ENCODE measurements around the gene NOTCH1.

DNA sequence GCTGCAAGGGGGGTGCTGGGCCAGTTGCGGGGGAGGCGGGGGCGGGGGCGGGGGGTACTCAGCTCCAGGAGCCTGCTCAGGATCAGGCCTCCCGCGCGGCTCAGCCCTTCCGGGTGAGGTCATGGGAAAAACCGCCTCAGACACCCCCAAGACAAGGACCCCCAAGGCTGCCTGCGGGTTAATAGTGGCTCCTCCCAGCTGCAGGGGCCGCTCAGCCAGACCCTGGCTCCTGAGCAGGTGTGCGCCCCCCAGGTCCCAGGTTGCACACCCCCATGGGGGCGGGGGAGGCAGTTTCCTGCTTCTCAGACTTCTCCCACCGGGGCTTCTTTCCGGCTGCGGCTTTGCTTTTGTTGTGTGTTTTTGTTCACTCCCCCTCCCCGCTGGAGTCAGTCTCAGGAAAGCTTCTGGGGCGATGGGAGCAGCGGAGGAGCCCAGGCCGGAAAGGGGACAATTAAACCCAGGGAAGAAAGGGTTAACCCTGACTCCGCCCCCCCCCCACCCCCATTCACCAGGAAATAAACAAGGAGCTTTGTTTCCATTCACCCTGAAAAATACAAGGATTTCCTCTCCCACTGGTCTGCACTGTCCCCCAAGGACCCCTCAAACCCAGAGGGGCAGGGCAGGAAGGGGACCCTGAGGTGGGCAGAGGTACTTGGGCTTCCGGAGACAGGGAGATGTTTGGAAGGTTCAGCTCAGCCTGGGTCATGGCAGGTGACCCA is 42.3 kb upstream of the NOTCH1 start:
- TF ChIP-seq, protein P1, sequence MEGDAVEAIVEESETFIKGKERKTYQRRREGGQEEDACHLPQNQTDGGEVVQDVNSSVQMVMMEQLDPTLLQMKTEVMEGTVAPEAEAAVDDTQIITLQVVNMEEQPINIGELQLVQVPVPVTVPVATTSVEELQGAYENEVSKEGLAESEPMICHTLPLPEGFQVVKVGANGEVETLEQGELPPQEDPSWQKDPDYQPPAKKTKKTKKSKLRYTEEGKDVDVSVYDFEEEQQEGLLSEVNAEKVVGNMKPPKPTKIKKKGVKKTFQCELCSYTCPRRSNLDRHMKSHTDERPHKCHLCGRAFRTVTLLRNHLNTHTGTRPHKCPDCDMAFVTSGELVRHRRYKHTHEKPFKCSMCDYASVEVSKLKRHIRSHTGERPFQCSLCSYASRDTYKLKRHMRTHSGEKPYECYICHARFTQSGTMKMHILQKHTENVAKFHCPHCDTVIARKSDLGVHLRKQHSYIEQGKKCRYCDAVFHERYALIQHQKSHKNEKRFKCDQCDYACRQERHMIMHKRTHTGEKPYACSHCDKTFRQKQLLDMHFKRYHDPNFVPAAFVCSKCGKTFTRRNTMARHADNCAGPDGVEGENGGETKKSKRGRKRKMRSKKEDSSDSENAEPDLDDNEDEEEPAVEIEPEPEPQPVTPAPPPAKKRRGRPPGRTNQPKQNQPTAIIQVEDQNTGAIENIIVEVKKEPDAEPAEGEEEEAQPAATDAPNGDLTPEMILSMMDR (conservative IDR thresholded peaks at IDR 0.05), result no peak
- TF ChIP-seq ZFX (IDR thresholded peaks at IDR 0.05), result no peak

All from C4-2B (cell line).